ENCODE measurements around the gene LY6G5B.

The LY6G5B gene

DNA sequence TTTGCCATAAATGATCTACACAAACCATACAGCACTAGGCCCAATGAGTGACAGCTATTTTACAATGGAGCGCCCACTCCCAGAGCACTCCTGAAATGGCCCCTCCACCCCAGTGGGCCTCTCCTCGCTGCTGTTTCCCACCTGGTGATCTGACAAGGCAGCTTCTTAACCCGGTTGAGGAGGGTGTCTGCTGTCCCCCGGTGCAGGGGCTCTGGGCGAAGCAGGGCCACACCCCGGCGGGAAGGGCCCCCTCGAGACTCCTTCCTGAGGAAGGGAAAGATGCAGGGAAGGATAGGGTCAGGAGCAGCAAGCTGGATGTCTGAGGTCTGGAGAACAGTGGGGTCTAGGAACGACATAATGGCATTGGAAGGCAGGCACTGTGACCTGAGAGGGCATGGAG is 23.1 kb downstream of the LY6G5B start:
- Histone ChIP-seq H3K9me3 (ENCODE audit: severe bottlenecking) (no peaks in the 10 kb centered on the region), H3K36me3 (peaks cover 79% of the 10 kb centered on the region), H3K27ac (no peak overlapping the region), H3K27me3 (ENCODE audit: insufficient read depth, low read depth, severe bottlenecking) (no peaks in the 10 kb centered on the region), H3K4me3 (ENCODE audit: low read depth, low read length) (no peak overlapping the region)
- TF ChIP-seq, protein P1, sequence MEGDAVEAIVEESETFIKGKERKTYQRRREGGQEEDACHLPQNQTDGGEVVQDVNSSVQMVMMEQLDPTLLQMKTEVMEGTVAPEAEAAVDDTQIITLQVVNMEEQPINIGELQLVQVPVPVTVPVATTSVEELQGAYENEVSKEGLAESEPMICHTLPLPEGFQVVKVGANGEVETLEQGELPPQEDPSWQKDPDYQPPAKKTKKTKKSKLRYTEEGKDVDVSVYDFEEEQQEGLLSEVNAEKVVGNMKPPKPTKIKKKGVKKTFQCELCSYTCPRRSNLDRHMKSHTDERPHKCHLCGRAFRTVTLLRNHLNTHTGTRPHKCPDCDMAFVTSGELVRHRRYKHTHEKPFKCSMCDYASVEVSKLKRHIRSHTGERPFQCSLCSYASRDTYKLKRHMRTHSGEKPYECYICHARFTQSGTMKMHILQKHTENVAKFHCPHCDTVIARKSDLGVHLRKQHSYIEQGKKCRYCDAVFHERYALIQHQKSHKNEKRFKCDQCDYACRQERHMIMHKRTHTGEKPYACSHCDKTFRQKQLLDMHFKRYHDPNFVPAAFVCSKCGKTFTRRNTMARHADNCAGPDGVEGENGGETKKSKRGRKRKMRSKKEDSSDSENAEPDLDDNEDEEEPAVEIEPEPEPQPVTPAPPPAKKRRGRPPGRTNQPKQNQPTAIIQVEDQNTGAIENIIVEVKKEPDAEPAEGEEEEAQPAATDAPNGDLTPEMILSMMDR (IDR thresholded peaks at IDR 0.05; ENCODE audit: low read depth, low read length), result no peak
- no peak for DNase-seq

DNA sequence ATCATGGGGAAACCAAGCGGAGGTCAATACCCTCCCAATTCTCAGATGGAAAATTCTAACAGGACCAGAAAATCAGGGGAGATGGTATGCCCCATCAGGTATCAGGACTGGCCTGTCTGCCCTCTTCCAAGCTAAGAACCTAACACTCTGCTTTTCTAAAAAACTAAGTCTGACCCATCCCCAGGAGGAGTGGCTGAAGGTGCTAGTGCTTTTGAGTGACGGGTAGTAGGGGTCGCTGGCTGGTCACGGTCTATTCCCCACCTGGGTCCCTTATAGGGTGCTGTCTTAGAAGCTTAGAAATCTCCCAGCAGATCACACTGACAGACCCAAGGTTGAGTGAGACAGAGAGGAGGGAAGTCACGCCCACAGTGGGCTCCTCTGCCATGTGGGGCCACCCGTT is 23.8 kb downstream of the LY6G5B start:
- TF ChIP-seq, protein P1 (IDR thresholded peaks at IDR 0.05; ENCODE audit: low read depth, low read length), result no peak
- Histone ChIP-seq H3K4me3 (ENCODE audit: low read depth, low read length) (no peak overlapping the region), H3K9me3 (ENCODE audit: severe bottlenecking) (no peaks in the 10 kb centered on the region), H3K27me3 (ENCODE audit: insufficient read depth, low read depth, severe bottlenecking) (no peaks in the 10 kb centered on the region), H3K27ac (no peak overlapping the region), H3K36me3 (peaks cover 76% of the 10 kb centered on the region)
- DNase-seq, result no peak

DNA sequence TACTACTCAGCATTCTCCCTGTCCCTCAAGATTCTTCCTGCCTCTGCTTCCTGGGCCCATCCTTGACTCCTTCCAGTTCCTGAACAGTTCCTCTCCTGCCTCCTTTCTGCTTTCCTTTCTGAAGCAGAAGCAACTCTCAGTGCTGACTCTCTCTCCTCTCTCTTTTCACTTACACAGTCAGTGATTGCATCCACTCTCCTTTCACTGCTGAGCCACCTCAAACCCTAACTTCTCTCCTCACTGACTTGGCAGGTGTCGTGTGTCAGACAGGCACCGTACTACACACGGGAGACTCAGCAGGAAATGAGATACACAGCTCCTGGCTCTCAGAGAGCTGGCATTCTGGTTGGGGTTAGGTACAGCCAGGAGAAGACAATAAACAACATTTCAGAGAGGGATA is 27.8 kb downstream of the LY6G5B start:
- no peak for DNase-seq
- H3K27ac ChIP-seq, result no peak overlapping the region
- H3K27me3 ChIP-seq (ENCODE audit: insufficient read depth, low read depth, severe bottlenecking), result no peaks in the 10 kb centered on the region
- H3K36me3 ChIP-seq, result peaks cover 72% of the 10 kb centered on the region
- no peaks in the 10 kb centered on the region for H3K9me3 ChIP-seq (ENCODE audit: severe bottlenecking)
- TF ChIP-seq, protein P1 (IDR thresholded peaks at IDR 0.05; ENCODE audit: low read depth, low read length), result no peak
- no peak overlapping the region for H3K4me3 ChIP-seq (ENCODE audit: low read depth, low read length)

DNA sequence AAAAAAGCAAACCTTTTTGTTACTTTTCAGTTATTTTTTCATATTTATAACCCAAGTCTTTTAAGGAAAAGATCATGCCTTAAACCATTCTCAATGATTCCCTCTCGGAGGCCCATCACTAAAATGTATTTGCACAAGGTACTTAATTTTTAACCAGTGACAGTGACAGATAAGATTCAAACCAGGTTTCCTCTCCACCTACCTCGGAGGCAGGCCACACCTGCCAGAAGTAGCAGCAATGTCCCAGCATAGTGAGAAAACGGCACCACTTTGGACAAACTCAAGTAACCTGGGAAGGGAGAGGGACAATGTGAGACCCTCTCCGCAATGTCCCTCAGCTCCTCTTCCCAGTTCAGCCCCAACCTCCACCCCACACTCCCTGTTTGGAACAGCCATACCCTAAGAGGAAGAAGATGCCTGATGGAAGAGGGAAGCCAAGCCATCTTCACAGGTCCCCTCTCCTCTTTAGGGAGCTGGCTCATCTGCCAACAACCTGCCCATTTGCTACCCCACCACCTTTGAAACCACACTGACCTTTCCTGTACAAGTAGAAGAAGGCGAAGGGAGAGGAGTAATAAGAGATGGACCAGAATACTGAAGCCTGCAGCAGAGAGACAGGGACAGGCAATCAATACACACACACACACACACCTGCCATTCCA is 31.1 kb downstream of the LY6G5B start:
- H3K4me3 ChIP-seq (ENCODE audit: low read depth, low read length), result no peak overlapping the region
- no peak for DNase-seq
- peaks cover 46% of the 10 kb centered on the region for H3K36me3 ChIP-seq
- H3K27ac ChIP-seq, result no peak overlapping the region
- no peaks in the 10 kb centered on the region for H3K9me3 ChIP-seq (ENCODE audit: severe bottlenecking)
- H3K27me3 ChIP-seq (ENCODE audit: insufficient read depth, low read depth, severe bottlenecking), result no peaks in the 10 kb centered on the region
- TF ChIP-seq, protein P1 (IDR thresholded peaks at IDR 0.05; ENCODE audit: low read depth, low read length), result no peak

DNA sequence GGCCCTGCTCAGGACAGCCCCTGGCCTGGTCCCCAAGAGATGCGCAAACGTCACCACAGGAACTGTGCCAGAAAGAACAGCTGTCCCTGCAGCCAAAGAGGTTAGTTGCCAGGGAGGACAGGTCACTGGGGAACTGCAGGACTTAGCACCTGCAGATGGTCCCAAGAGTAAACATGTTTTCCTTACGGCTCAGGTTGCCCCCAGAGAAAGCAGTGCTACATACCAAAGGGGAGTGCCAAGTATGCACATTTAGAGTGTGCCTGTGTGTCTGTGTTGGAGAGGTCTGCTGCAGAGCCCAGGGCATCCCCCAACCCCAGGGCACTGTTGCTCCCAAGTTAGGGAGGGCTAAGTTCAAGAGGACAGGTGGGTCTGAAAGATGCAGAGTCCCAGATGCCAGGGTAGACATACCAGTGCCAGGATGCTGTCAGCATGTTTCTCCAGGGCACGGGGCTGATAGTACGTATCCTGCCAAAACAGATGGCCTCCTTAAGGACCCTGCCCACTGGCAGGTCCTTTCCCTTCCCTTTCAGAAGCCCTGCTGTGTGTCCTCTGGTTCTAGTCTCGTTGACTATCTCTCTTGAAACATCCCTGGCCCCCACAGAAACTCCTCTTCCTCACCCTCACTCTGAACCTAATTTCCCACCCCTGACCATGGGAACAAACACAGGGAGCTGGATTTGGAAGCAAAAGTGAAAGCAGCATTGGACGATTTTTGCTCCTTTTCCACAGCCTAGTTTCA is 32.1 kb downstream of the LY6G5B start:
- no peak for DNase-seq
- Histone ChIP-seq H3K27me3 (ENCODE audit: insufficient read depth, low read depth, severe bottlenecking) (no peaks in the 10 kb centered on the region), H3K4me3 (ENCODE audit: low read depth, low read length) (peak overlapping the region; percentile 84), H3K27ac (no peak overlapping the region; the same call in 1 of the 2 replicates), H3K9me3 (ENCODE audit: severe bottlenecking) (no peaks in the 10 kb centered on the region), H3K36me3 (peaks cover 37% of the 10 kb centered on the region)
- TF ChIP-seq, protein P1 (IDR thresholded peaks at IDR 0.05; ENCODE audit: low read depth, low read length), result no peak
